ENCODE results near the gene RPS6KA2. TPM values are rescaled to one million over a fixed set of nuclear protein-coding genes. Genes with fewer than 3 reads are reported as not detected.
A peak's percentile ranks its signal among the peaks of the same experiment; 100 is the strongest.

RPS6KA2 gene
- total RNA-seq, 4 donors from 2014 or later: 12.1 to 116 (median 26.4) TPM

GRCh38 chr6:166621114-166621540, 5.9 kb downstream of the RPS6KA2 start:
- TF ChIP-seq POLR2A (IDR thresholded peaks at IDR 0.05) (no peak), CTCF (IDR thresholded peaks at IDR 0.05) (no peak)
- Histone ChIP-seq H3K36me3 (no peaks in the 10 kb centered on the region), H3K9me3 (no peaks in the 10 kb centered on the region), H3K4me1 (peaks cover 0 to 8% (median 0%) of the 10 kb centered on the region in 4 donors), H3K27ac (peak overlapping the region in 1 of 4 donors; percentile 14), H3K4me3 (no peak overlapping the region), H3K27me3 (no peaks in the 10 kb centered on the region)
- no peak for DNase-seq

- Histone ChIP-seq H3K4me1 (peaks cover 0 to 9% (median 0%) of the 10 kb centered on the region in 4 donors), H3K4me3 (no peak overlapping the region), H3K27ac (peak overlapping the region in 2 of 4 donors; percentile 14 to 70), H3K36me3 (no peaks in the 10 kb centered on the region), H3K9me3 (no peaks in the 10 kb centered on the region), H3K27me3 (no peaks in the 10 kb centered on the region)
- no peak for DNase-seq
- TF ChIP-seq CTCF (IDR thresholded peaks at IDR 0.05): no peak
- TF ChIP-seq POLR2A (IDR thresholded peaks at IDR 0.05): no peak
Measured at GRCh38 chr6:166620478-166621113, 6.5 kb downstream of the RPS6KA2 start.

- H3K4me1 ChIP-seq: peaks cover 0 to 14% (median 0%) of the 10 kb centered on the region in 4 donors
- no peak for TF ChIP-seq POLR2A (IDR thresholded peaks at IDR 0.05)
- TF ChIP-seq CTCF (IDR thresholded peaks at IDR 0.05): no peak
- H3K36me3 ChIP-seq: no peaks in the 10 kb centered on the region
- no peaks in the 10 kb centered on the region for H3K9me3 ChIP-seq
- DNase-seq: peak in 1 of 3 donors; percentile 39
- H3K27ac ChIP-seq: peak overlapping the region in 2 of 4 donors; percentile 26 to 70
- no peaks in the 10 kb centered on the region for H3K27me3 ChIP-seq
- no peak overlapping the region for H3K4me3 ChIP-seq
Measured at GRCh38 chr6:166619912-166620311, 7.1 kb downstream of the RPS6KA2 start.

- Histone ChIP-seq H3K27me3 (no peaks in the 10 kb centered on the region), H3K36me3 (no peaks in the 10 kb centered on the region), H3K4me1 (peaks cover 0 to 14% (median 0%) of the 10 kb centered on the region in 4 donors), H3K4me3 (no peak overlapping the region), H3K9me3 (no peaks in the 10 kb centered on the region), H3K27ac (peak overlapping the region in 2 of 4 donors; percentile 26 to 70)
- no peak for TF ChIP-seq POLR2A (IDR thresholded peaks at IDR 0.05)
- DNase-seq: no peak
Measured at GRCh38 chr6:166618866-166619761, 7.9 kb downstream of the RPS6KA2 start.

- peaks cover 0 to 14% (median 0%) of the 10 kb centered on the region in 4 donors for H3K4me1 ChIP-seq
- no peak for DNase-seq
Measured at GRCh38 chr6:166618251-166618650, 8.8 kb downstream of the RPS6KA2 start.

More at GRCh38 chr6:166618251-166618650, 8.8 kb downstream of the RPS6KA2 start:
- no peaks in the 10 kb centered on the region for H3K36me3 ChIP-seq
- no peaks in the 10 kb centered on the region for H3K27me3 ChIP-seq
- no peak overlapping the region for H3K27ac ChIP-seq
- H3K9me3 ChIP-seq: no peaks in the 10 kb centered on the region
- no peak overlapping the region for H3K4me3 ChIP-seq
- no peak for TF ChIP-seq POLR2A (IDR thresholded peaks at IDR 0.05)
- TF ChIP-seq CTCF (IDR thresholded peaks at IDR 0.05): no peak

All from Peyer's patch (tissue), 4 donors.